ENCODE data around the gene PSMD5.

DNA sequence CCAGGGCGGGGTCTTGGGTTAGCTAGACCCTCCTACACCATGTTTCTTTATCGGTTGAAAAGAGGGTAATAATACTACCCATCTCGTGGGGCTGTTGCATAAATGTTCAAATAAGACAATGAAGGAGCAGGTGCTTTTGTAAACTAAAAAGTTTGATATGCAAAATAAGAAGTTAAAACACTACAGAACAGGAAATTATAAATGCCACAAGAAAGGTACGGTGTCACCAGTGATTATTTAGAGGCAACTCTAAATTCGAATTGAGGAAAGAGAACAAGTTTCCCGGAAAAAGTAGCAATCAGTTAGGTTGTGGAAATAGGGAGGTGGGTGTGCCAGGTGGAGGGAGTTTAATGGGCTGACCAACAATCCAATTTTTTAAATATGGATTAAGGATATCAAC, 36.7 kb upstream of the PSMD5 start:
- no peak for TF ChIP-seq SRSF9 (IDR thresholded peaks at IDR 0.05; ENCODE audit: borderline replicate concordance, low read depth, low read length)
- no peak for TF ChIP-seq TRIM24 (IDR thresholded peaks at IDR 0.05)
- TF ChIP-seq RBM17 (IDR thresholded peaks at IDR 0.05; ENCODE audit: borderline replicate concordance, low read depth, low read length) = no peak
- TF ChIP-seq MTA2 (IDR thresholded peaks at IDR 0.05; ENCODE audit: low read depth) = no peak
